Activated T-helper 1 cell treated with anti-CD3 and anti-CD28 coated beads, Interleukin-2, amount 50 U/mL, for 16 hours (primary cell): ENCODE measurements around the gene HNRNPC.
"Not testable (repeated sequence)": the region's sequence is repeated elsewhere in the genome, so short reads cannot be mapped to it uniquely, and the experiment has no call there.

Source experiments
- DNase-seq, 2 donors: peaks; one replicate each; pipeline ENCODE4 v3.0.0-alpha.2; 2020; ENCODE audit warnings: low read depth in 1 of 2, low spot score in 1 of 2

The HNRNPC gene

DNA sequence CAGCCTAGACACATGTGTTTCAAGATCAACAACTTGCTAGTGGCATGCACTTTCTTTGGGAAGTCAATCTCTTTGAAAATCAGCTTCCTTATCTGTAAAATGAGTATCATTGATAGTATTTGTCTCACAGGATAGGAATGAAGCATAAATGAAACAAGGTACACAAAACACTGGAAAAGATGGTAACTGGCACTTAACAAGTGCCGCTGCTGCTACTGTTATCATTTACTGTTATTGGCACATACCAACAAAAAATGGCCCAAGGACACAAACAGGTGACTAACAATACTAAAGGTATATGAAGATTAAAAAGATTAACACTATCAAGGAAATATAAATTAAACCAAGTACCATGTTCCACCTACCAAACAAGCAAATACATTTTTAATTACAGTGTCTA is 20.9 kb downstream of the HNRNPC start:
- no peak for DNase-seq

DNA sequence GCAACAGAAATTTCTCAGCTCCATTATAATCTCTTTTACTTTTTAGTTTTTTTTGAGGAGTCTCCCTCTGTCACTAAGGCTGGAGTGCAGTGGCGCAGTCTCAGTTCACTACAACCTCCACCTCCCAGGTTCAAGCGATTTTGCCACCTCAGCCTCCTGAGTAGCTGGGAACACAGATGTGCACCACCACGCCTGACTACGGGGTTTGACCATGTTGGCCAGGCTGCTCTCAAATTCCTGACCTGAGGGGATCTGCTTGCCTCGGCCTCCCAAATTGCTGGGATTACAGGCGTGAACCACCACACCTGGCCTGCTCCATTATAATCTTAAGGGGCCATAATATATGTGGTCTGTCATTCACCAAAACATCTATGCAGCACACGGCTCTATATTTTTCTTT is 23.4 kb downstream of the HNRNPC start:
- no peak for DNase-seq

DNA sequence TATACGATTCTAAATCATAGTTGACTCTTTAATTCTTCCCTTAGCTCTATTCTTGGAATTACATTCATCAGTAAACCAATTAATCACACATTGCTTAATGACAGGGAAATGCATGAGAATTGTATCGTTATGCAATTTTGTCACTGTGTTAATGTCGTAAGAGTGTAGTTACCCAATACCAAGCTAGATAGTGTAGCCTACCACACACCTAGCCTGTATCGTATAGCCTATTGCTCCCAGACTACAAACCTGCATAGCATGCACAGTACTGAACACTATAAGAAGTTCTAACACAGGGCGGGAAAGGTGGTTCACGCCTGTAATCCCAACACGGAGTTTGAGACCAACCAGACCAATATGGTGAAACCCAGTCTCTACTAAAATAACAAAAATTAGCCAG is 24.7 kb downstream of the HNRNPC start:
- DNase-seq = no peak

DNA sequence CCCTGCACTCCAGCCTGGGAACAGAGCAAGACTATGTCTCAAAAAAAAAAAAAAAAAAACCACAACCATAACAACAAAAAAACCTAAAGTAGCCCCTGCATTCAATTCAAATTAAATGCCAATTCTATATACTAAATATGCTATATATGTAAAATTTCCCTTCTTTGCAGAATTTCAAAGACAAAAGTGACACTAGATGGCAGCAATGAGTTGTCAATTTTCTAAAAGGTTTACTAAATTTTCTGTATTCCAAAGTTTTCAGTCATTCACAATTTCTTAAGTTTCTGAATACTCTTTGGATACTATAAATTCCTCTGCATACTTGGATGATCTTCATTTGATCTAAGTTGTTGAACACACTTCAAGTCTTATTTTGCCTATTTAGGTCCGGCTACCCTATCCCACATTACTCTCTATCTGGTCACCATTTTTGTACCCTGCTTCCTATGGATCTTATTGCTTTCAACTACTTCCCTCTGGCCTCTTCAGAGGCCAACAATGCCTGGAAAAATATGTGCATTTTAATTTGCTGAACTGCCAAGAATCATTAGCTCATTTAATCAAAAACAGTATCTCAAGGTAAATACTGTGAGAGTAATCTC is 27.9 kb downstream of the HNRNPC start:
- no peak for DNase-seq

DNA sequence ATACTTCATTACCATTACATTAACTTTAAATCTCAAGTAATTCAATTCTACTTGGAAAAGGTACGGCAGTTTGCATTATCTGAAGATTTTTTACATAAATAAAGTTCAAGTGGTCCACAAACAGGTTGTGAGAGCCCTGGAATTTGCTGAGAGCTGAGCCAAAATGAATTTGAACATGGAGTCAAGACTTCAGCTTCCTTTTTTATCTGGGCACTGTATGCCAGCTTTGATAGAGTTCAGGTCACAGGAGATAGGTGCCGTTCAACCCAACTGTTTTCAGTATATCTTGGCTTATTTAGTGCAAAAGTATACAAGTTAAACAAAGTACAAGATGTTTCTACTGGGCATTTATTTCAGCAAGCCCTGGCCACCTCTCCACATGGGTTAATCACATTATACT is 28.8 kb downstream of the HNRNPC start:
- no peak for DNase-seq

DNA sequence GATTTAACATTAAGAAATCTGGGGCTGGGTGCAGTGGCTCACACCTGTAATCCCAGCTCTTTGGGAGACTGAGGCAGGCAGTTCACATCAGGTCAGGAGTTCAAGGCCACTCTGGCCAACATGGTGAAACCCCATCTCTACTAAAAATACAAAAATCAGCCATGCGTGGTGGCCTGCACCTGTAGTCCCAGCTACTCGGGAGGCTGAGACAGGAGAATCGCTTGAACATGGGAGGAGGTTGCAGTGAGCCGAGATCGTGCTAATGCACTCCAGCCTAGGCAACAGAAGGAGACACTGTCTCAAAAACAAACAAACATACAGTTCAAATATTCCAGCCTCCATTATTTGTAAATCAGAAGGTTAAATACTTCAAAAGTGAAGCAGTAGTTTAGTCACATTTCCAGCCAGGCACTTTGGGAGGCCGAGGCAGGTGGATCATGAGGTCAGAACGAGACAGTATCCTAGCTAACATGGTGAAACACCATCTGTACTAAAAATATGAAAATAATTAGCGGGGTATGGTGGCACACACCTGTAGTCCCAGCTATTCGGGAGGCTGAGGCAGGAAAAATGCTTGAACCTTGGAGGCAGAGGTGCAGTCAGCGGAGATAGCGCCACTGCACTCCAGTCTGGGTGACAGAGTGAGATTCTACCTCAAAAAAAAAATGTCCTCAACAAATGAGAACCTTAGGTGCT is 30.3 kb downstream of the HNRNPC start:
- DNase-seq = no peak

DNA sequence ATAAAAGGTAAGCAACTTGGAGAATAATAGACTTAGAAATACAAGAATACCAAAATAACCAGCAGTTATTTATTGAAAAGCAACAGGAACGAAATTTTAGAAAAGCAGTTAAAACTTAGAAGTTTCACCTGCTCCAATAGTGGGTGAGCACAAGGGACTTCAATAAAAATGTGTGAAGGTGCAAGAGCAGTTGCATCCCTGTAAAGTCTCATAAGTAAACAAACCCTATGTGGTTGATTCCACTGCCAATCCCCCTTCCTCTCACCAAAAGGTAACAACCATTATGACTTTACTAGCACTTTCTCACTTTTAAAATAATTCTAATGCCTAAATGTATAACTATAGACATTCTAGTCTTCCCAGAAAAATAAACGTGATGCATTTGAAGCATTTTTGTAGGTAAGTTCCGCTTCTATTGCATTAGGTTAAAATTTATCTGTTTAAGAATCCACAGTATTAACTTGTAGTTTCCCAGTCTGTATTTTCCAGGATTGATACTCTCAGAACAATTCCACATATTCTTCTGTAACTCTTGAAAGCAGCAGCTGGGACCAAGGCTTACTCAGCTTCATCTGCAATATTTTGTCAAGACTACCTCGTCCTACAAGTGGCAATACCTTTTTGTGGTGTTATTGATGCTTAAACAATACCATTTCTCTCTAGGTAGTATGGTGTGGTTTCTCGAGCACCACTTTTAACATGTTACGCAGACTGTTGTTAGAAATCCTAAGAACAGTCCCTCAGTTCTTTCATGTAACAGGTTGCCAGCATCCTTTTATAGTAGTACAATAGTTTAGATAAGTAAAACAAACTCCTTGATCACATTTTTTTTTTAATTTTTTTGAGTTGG is 32.1 kb downstream of the HNRNPC start:
- DNase-seq = no peak

DNA sequence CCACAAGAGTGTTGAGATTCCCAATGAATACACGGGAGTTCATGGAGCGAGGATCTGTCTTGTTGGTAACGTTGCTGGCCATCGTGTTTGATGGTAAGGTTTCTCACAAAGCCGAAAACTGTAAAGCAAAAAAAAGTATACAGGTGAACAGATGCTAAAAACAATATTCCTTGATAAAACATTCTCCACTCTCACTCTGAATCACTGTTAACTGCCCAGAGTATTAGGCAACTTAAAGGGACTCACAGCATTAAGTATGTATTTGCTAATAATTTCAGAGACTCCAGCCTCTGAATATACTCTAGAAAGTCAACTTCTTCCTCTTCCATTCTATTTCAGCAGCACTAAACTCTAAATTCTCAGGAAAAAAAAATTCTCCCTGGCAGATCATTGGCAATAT is 35.1 kb downstream of the HNRNPC start:
- no peak for DNase-seq

DNA sequence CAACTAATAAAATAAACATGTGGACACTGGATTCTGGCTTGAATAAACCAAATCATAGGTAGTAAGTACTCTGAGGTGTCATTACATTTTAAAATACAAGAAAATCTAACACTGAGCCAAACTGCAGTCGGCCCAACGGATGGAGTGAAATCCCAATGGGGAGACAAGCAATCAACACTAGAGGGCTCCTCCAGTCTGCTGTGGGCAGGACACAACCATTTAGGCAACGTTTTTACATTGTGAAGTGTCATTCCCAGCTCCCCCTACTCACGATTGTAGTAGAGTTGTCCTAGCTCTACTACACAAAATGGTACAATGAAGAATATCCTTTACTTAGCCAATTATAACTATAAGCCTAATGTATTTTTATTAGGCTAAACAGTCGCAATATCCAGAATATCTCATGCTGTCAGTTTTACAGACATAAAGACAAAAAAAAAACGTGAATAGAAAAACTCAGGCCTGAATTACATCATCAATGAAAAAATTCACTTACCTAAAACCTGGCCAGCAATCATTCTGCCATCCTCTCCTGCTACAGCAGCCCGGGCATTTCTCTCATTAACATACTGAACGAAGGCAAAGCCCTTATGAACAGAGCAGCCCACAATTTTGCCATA is 35.7 kb downstream of the HNRNPC start:
- no peak for DNase-seq

DNA sequence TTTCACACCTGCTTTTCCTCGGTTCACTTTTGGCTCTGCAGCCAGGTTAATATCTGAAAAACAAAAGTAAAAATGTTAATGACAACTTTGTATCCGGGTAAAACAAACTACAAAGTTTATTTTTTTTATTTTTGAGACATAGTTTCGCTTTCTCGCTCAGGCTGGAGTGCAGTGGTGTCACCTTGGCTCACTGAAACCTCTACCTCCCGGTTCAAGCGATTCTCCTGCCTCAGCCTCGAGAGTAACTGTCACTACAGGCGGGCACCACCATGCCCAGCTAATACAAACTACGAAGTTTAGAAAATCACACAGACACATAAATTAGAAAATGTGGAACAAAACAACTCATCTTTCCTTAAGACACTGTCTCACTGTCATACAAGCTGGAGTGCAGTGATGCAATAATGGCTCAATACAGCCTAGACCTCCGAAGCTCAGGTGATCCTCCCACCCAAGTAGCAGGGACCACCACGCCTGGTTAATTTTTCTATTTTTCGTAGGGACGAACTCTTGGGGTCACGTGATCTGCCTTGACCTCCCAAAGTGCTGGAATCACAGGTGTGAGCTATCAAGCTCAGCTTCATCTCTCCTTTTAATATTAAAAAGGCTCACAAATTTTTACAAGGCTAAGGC is 38.1 kb downstream of the HNRNPC start:
- no peak for DNase-seq

DNA sequence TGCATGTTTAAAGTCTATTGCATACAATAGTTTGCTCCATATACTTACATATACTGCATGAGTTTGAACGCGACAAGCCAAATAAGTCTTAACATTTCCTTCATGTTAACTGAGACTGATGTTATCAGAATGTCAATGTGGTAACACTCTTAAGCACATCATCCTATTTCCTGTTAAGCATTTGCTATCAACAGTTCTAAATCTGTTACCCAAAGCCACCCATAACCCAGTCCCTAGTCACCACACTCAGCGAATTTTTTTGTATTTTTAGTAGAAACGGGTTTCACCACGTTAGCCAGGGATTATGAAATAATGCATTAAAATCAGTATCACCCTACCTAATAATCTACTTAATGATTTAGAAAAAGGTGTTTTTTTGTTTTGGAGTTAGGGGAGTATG is 39.4 kb downstream of the HNRNPC start:
- DNase-seq = no peak

DNA sequence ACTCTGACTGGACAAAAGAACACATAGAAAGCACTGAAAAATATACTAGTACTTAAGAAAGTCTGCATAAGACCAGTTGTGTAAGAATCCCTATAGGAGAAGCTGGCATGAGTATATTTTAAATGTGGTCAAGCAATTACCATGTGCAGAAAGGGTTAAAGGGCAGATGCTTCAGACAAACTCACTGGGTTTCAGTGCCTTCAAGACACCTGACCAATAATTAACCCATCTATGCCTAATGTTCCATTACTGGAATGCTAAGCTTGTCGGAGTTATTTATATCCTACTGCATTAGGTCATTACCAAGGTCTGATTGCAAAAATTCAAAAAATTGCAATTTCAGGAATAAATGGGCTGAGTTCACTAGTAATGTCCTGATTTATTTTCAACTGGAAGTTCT is 41.3 kb downstream of the HNRNPC start:
- no peak for DNase-seq

DNA sequence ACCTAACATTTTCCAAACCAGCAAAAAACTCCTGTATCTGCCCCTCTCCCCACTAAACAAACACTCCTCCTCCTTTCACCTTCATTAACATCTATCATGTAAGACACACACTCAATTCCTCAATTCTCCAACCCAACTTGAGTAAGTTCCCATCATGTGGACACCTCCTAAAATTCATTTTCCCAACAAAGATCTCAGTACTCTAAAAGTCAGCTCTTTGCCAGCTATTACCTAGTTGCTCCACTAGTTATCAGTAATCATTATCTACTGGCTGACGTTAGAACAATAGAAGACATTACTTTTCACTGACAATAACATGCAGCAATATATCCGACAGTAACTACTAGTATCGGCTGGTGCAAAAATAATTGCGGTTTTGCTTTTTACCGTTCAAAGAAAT is 42.1 kb downstream of the HNRNPC start:
- no peak for DNase-seq

DNA sequence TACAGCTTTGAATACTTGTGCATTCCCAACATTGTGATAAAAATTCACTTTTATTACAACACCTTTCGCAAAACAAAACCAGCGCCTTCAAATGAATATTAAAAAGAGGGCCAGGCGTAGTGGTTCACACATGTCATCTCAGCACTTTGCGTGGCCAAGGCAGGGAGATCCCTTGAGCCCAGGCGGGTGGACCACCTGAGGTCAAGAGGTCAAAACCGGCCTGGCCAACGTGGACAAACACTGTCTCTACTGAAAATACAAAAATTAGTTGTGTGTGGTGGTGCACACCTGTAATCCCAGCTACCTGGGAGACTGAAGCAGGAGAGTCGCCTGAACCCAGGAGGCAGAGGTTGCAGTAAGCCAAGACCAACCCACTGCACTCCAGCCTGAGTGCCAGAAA is 42.8 kb downstream of the HNRNPC start:
- DNase-seq = no peak

DNA sequence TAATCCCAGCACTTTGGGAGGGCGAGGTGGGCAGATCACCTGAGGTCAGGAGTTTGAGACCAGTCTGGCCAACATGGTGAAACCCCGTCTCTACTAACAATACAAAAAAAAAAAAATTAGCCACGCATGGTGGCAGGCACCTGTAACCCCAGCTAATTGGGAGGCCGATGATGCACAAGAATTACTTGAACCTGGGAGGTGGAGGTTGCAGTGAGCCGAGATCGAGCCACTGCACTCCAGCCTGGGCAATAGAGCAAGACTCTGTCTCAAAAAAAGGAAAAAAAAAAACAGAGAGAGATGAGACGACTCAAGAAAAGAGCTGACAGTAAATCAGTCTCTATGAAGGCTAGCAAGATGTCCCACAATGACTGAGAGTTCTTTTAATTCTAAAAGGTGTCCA is 44.1 kb downstream of the HNRNPC start:
- not testable (repeated sequence) for DNase-seq

DNA sequence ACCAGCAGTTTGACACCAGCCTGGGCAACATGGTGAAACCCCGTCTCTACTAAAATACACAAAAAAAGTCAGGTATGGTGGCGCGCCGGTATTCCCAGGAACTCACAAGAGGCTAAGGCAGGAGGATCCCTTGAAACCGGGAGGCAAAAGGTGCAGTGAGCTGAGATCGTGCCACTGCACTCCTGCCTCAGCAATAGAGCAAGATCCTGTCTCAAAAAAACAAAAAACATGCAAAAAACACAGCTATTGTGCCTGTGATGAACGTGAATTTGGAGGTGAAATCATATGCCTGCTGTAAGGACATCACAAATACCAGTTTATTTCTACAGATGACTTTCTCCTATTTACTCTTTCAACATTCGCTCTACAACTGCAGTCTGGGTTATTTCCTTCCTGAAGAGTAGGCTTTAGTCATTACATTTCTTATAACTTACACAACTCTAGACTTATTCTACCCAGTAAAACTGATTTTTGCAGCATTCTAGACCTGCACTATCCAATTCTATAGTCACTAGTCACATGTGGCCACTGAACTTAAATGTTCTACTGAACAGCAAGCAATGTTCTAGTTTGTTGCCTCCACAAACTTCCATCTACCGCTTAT is 48.3 kb downstream of the HNRNPC start:
- no peak for DNase-seq

DNA sequence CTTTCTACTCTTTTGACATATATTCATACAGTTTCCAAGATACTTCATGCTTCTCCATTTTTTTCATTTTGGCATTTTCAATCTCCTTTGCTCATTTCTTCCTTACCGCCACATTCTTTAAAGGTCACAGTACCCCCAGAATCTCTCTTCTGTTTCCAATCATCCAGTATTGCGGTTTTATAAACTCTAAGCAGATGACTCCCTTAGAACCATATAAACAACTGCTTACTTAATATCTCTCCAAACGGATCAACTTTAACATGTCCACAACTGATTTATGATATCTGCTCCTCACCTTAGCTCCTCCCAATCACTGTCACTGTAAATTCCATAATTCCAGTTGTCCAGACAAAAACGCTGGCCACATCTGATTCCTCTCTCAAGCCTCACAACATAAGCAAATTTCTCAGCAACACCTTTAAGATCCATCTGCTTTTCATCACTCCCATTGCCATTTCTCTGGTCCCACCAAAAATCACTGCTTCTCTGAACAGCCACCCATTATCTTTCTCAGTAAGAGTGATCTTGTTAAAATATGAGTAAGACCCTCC is 49.6 kb downstream of the HNRNPC start:
- no peak for DNase-seq

DNA sequence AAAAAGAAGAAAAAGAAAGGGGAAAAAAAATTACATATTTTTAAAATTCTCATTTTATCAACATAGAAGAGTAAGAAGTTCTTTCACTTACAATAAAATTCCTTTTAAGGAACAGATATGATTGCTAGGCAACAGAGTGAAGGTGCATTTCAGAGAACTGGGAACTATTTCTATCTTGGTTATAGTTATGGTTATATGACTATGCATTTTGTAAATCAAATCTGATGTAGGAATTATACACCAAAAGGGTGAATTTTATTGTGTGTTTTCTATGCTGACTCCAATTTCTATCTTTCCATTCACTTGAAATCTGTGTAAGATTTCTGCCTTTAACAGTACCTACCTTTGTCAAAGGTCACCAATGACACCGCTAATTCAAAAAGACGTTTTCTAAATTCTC is 50.1 kb downstream of the HNRNPC start:
- no peak for DNase-seq

DNA sequence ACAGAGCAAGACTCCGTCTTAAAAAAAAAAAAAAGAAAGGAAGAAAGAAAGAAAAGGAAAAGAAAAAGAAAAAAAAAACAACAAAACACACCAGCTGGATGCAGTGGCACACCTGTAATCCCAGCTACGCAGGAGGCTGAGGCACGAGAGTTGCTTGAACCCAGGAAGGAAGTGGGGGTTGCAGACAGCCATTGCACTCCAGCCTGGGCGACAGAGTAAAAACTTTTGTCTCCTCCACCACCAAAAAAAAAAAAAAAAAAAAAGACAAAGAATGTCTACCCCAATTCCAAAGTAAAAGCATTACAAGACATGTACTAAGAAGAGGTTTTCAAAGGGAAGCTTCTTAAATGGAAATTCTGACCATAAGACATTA is 53.4 kb downstream of the HNRNPC start:
- no peak for DNase-seq

DNA sequence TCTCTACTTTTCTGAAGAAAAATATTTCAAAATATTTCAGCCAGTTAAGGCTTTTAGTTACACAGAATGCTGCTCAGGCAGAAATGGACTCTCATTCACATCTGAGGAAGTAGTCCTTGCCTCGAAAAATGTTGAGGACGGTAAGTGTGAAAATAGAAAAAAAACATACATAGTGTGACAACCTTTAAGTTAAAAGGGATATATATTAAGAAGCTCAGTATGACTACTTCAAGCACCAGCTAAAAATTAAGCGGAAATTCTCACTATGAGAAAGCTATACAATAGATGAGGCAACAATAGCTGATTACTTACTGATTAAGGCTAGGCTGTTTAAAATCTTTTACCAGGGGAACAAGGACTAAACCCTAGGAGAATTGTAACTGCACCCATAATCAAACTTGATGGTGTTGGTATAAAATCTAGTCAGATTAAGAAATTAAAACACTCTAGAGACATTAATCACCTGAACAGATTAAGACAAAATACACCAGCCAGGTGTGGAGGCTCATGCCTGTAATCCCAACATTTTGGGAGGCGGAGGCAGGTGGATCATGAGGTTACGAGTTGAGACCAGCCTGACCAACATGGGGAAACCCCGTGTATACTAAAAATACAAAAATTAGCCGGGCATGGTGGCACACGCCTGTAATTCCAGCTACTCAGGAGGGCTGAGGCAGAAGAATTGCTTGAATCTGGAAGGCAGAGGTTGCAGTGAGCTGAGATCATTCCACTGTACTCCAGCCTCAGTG is 53.9 kb downstream of the HNRNPC start:
- DNase-seq = no peak
